H1 (cell line): ENCODE data around the gene APBA2. TPM values are rescaled to one million over a fixed set of nuclear protein-coding genes. Genes with fewer than 3 reads are reported as not detected.

Experiments
- ASH2L ChIP-seq: fragments of 200-600, 300-600 bp; sonication (generic); IDR thresholded peaks from one replicate; pipeline ENCODE4 v1.7.1; 2017; ENCODE audit warnings: low read length
- HDAC2 ChIP-seq, 2 experiments: fragments of 300-600 bp in 1 of 2; sonication (generic) in 1 of 2; IDR thresholded peaks; 2 replicates each; pipeline ENCODE4 v1.6.1; 2011 to 2012; ENCODE audit warnings: low read depth in 2 of 2, low read length in 2 of 2, mild to moderate bottlenecking in 2 of 2, moderate library complexity in 2 of 2, borderline replicate concordance in 1 of 2, inconsistent platforms in 1 of 2
- YY1 ChIP-seq: IDR thresholded peaks from 2 replicates; pipeline ENCODE4 v1.6.1; 2011; ENCODE audit warnings: low read depth, mild to moderate bottlenecking, low read length
- polyA plus RNA-seq, 7 experiments: library from polyadenylated mRNA; depleted of rRNA in 3 of 7; stranded (reverse) in 5 of 7; unstranded in 2 of 7; fragments of >200 nt in 5 of 7; fragments of 200-250 nt in 2 of 7; gene quantifications; 1 replicate in 5 of 7; 2 replicates in 1 of 7; 4 replicates in 1 of 7; pipeline versions ENCODE4 v1.2.1 to v1.2.3, GENCODE V29; 2011 to 2013; ENCODE audit warnings: missing spikeins in 2 of 7, mixed read lengths in 2 of 7
- total RNA-seq: library from RNA; stranded (reverse); fragmentation: NEBNext Ultra II Directional; extraction: Animal tissue kit (Norgen Biotek cat#: 25700); gene quantifications from 2 replicates; pipeline ENCODE4 v1.2.1, GENCODE V29; 2021
- TF ChIP-seq, protein P1 (sequence below), 3 experiments: IDR thresholded peaks; 1 replicate in 2 of 3; 2 replicates in 1 of 3; pipeline versions ENCODE4 v1.5.1 to v1.6.1; 2011; ENCODE audit warnings: low read length in 3 of 3, mild to moderate bottlenecking in 3 of 3, inconsistent platforms in 2 of 3, low read depth in 1 of 3, moderate library complexity in 1 of 3; ENCODE audit not compliant: insufficient read depth in 1 of 3; ENCODE audit errors: control extremely low read depth in 1 of 3

Gene APBA2
- total and polyA plus RNA-seq, 2 of the 8 experiments (the other 6 are each of a cell fraction or from before 2014, with no cell fraction given), result 15.5 to 19.0 TPM

DNA sequence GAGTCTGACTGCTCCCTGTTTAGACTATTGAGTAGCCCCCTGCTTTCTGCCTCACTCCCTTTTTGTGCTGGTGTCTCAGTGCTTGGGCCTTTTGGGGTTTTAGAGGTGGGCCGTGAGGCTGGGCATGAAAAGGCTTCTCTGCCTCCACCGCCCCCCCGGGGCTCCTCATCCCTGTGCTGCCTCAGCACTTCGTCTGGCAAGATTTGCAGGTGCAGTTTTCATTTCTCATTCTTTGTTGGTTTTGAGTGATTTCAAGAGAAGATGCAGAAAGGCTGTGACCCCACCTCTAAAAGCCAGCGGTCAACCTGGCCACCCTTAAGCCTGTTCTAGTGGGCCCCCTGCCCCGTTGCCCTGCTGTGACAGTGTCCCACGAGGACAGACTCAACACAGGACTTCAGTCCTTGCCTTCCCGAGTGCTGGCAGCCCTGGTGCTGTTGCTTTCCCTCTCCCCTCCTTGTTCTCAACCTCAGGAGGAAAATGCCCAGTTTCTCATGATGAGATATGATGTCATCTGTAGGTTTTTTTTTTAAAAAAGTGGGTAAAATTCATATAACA is 38.0 kb downstream of the APBA2 start (continued):
- TF ChIP-seq HDAC2 (IDR thresholded peaks at IDR 0.05; ENCODE audit: borderline replicate concordance in 1 of 2, low read depth in 2 of 2, low read length in 2 of 2) (no peak), ASH2L (no peak), YY1 (no peak)
- TF ChIP-seq, protein P1, sequence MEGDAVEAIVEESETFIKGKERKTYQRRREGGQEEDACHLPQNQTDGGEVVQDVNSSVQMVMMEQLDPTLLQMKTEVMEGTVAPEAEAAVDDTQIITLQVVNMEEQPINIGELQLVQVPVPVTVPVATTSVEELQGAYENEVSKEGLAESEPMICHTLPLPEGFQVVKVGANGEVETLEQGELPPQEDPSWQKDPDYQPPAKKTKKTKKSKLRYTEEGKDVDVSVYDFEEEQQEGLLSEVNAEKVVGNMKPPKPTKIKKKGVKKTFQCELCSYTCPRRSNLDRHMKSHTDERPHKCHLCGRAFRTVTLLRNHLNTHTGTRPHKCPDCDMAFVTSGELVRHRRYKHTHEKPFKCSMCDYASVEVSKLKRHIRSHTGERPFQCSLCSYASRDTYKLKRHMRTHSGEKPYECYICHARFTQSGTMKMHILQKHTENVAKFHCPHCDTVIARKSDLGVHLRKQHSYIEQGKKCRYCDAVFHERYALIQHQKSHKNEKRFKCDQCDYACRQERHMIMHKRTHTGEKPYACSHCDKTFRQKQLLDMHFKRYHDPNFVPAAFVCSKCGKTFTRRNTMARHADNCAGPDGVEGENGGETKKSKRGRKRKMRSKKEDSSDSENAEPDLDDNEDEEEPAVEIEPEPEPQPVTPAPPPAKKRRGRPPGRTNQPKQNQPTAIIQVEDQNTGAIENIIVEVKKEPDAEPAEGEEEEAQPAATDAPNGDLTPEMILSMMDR (IDR thresholded peaks at IDR 0.05; ENCODE audit: control extremely low read depth in 1 of 3, insufficient read depth in 1 of 3, low read depth in 1 of 3, low read length in 3 of 3), result no peak
- TF ChIP-seq, all 59 proteins: peak for 0
